HepG2 (cell line): ENCODE results near the gene CHST6. TPM values are rescaled to one million over a fixed set of nuclear protein-coding genes. Genes with fewer than 3 reads are reported as not detected.

Experiments used
- CBX1 ChIP-seq: IDR thresholded peaks from one replicate; pipeline ENCODE4 v1.6.1; 2016; ENCODE audit warnings: antibody characterized with exemption, low read depth
- CC2D1A ChIP-seq: sonication (generic); formaldehyde crosslinking; IDR thresholded peaks from 2 replicates; pipeline ENCODE4 v1.8.1; 2023; ENCODE audit warnings: mild to moderate bottlenecking, missing genetic modification reagents
- CEBPG ChIP-seq: IDR thresholded peaks from 2 replicates; pipeline ENCODE4 v1.6.1; 2016
- DR1 ChIP-seq: sonication (generic); formaldehyde crosslinking; IDR thresholded peaks from 2 replicates; pipeline ENCODE4 v1.8.0; 2021; ENCODE audit warnings: mild to moderate bottlenecking, missing genetic modification reagents, inconsistent platforms
- HNRNPLL ChIP-seq: fragments of 200-400 bp; formaldehyde crosslinking; IDR thresholded peaks from 2 replicates; pipeline ENCODE4 v1.6.1; 2017; ENCODE audit warnings: mild to moderate bottlenecking, low read depth, low read length; ENCODE audit not compliant: poor library complexity, severe bottlenecking
- HOXA3 ChIP-seq: sonication (generic); formaldehyde crosslinking; IDR thresholded peaks from 2 replicates; pipeline ENCODE4 v1.5.0; 2020; ENCODE audit warnings: missing genetic modification reagents
- KDM1A ChIP-seq: IDR thresholded peaks from 2 replicates; pipeline ENCODE4 v1.6.1; 2016; ENCODE audit warnings: missing compliant biosample characterization
- KLF9 ChIP-seq: IDR thresholded peaks from 2 replicates; pipeline ENCODE4 v1.6.1; 2016; ENCODE audit warnings: low read depth
- KMT2B ChIP-seq: IDR thresholded peaks from 2 replicates; pipeline ENCODE4 v1.6.1; 2016; ENCODE audit warnings: missing genetic modification reagents, missing compliant biosample characterization
- MTA3 ChIP-seq: sonication (generic); formaldehyde crosslinking; IDR thresholded peaks from 2 replicates; pipeline ENCODE4 v1.4.0; 2020; ENCODE audit warnings: missing genetic modification reagents
- MZF1 ChIP-seq: sonication (generic); formaldehyde crosslinking; IDR thresholded peaks from 2 replicates; pipeline ENCODE4 v1.8.1; 2023; ENCODE audit warnings: mild to moderate bottlenecking, missing genetic modification reagents, borderline replicate concordance
- NR2F1 ChIP-seq, 2 experiments: fragments of 450-650 bp in 1 of 2; formaldehyde crosslinking in 1 of 2; IDR thresholded peaks; 2 replicates each; pipeline versions ENCODE4 v1.5.0 to v1.6.1; 2016 to 2020; ENCODE audit warnings: mild to moderate bottlenecking in 1 of 2, missing compliant biosample characterization in 1 of 2, missing genetic modification reagents in 1 of 2, moderate library complexity in 1 of 2
- PAXIP1 ChIP-seq: sonication (generic); formaldehyde crosslinking; conservative IDR thresholded peaks from 2 replicates; pipeline ENCODE4 v1.4.0; 2020; ENCODE audit warnings: mild to moderate bottlenecking, missing genetic modification reagents, moderate library complexity
- POGZ ChIP-seq: sonication (generic); formaldehyde crosslinking; IDR thresholded peaks from 2 replicates; pipeline ENCODE4 v1.4.0; 2020; ENCODE audit warnings: mild to moderate bottlenecking, missing genetic modification reagents
- YEATS4 ChIP-seq: sonication (generic); formaldehyde crosslinking; IDR thresholded peaks from 2 replicates; pipeline ENCODE4 v1.4.0; 2020; ENCODE audit warnings: missing genetic modification reagents, borderline replicate concordance
- ZMYM4 ChIP-seq: sonication (generic); formaldehyde crosslinking; IDR thresholded peaks from 2 replicates; pipeline ENCODE4 v1.8.1; 2023; ENCODE audit warnings: mild to moderate bottlenecking, missing genetic modification reagents
- ZNF224 ChIP-seq: sonication (generic); formaldehyde crosslinking; IDR thresholded peaks from 2 replicates; pipeline ENCODE4 v1.5.0; 2020; ENCODE audit warnings: mild to moderate bottlenecking, missing genetic modification reagents
- ZNF264 ChIP-seq: sonication (generic); formaldehyde crosslinking; IDR thresholded peaks from 2 replicates; pipeline ENCODE4 v1.4.0; 2020; ENCODE audit warnings: missing genetic modification reagents
- ZNF350 ChIP-seq: sonication (generic); formaldehyde crosslinking; IDR thresholded peaks from 2 replicates; pipeline ENCODE4 v1.4.0; 2020; ENCODE audit warnings: mild to moderate bottlenecking, low read depth, missing genetic modification reagents, borderline replicate concordance
- ZNF512B ChIP-seq: sonication (generic); formaldehyde crosslinking; IDR thresholded peaks from 2 replicates; pipeline ENCODE4 v1.5.1; 2020; ENCODE audit warnings: missing genetic modification reagents, mild to moderate bottlenecking, borderline replicate concordance
- ZNF577 ChIP-seq: sonication (generic); formaldehyde crosslinking; IDR thresholded peaks from 2 replicates; pipeline ENCODE4 v1.4.0; 2020; ENCODE audit warnings: mild to moderate bottlenecking, low read depth, missing genetic modification reagents, borderline replicate concordance
- ZNF674 ChIP-seq: sonication (generic); formaldehyde crosslinking; IDR thresholded peaks from 2 replicates; pipeline ENCODE4 v1.5.0; 2020; ENCODE audit warnings: low read depth, mild to moderate bottlenecking, missing genetic modification reagents
- ZNF816 ChIP-seq: sonication (generic); formaldehyde crosslinking; IDR thresholded peaks from 2 replicates; pipeline ENCODE4 v1.8.0; 2022; ENCODE audit warnings: missing genetic modification reagents, mild to moderate bottlenecking, borderline replicate concordance
- polyA plus RNA-seq, 8 experiments: library from polyadenylated mRNA; depleted of rRNA in 3 of 8; stranded (reverse) in 7 of 8; unstranded in 1 of 8; fragments of >200 nt; fragmentation: Illumina TruSeq in 4 of 8; extraction: Trizol in 4 of 8; gene quantifications; 2 replicates each; pipeline versions ENCODE4 v1.2.1 to v1.2.3, GENCODE V29; 2011 to 2016; ENCODE audit warnings: low read depth in 4 of 8, missing spikeins in 1 of 8, mixed read lengths in 1 of 8; ENCODE audit not compliant: insufficient read depth in 1 of 8
- total RNA-seq, 5 experiments: library from RNA; depleted of rRNA; stranded (reverse); fragments of >200 nt; fragmentation: Illumina TruSeq; extraction: Trizol; gene quantifications; 2 replicates each; pipeline ENCODE4 v1.2.3, GENCODE V29; 2016; ENCODE audit warnings: low read depth in 1 of 5
- TF ChIP-seq, protein P1 (sequence below): IDR thresholded peaks from 2 replicates; pipeline ENCODE4 v1.6.1; 2018; ENCODE audit warnings: missing genetic modification reagents

Gene CHST6
- total and polyA plus RNA-seq, 2 of the 13 experiments (the other 11 are each of a cell fraction or from before 2014, with no cell fraction given), result 0.18 to 0.91 TPM

- peak; percentile 90 for TF ChIP-seq KLF9
- TF ChIP-seq KMT2B, result peak; percentile 95
- peak; percentile 85 for TF ChIP-seq CEBPG
- no peak for TF ChIP-seq CC2D1A (CRISPR knock-in tag)
- no peak; the same call in 1 of the 2 replicates for TF ChIP-seq ZNF674 (CRISPR knock-in tag)
- TF ChIP-seq ZNF512B (CRISPR knock-in tag), result no peak
- peak; percentile 69 for TF ChIP-seq PAXIP1 (CRISPR knock-in tag)
- no peak for TF ChIP-seq MZF1 (CRISPR knock-in tag)
- TF ChIP-seq DR1 (CRISPR knock-in tag), result peak; percentile 58; the same call in 1 of the 2 replicates
- peak; percentile 97; the same call in 1 of the 2 replicates for TF ChIP-seq ZNF350
- TF ChIP-seq ZMYM4, result peak; percentile 98
- TF ChIP-seq, protein P1, sequence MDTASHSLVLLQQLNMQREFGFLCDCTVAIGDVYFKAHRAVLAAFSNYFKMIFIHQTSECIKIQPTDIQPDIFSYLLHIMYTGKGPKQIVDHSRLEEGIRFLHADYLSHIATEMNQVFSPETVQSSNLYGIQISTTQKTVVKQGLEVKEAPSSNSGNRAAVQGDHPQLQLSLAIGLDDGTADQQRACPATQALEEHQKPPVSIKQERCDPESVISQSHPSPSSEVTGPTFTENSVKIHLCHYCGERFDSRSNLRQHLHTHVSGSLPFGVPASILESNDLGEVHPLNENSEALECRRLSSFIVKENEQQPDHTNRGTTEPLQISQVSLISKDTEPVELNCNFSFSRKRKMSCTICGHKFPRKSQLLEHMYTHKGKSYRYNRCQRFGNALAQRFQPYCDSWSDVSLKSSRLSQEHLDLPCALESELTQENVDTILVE (CRISPR knock-in tag), result peak; percentile 60
- peak; percentile 92 for TF ChIP-seq HOXA3 (CRISPR knock-in tag)
- no peak for TF ChIP-seq ZNF264 (CRISPR knock-in tag)
- TF ChIP-seq YEATS4, result peak; percentile 93; the same call in 1 of the 2 replicates
- TF ChIP-seq KDM1A (CRISPR knock-in tag), result no peak
- TF ChIP-seq ZNF816, result peak; percentile 38; the same call in 1 of the 2 replicates
- TF ChIP-seq NR2F1 (CRISPR knock-in tag; IDR thresholded peaks at IDR 0.05), result peak in 1 of 2 experiments; percentile 22; a peak in 1 of 4 replicates
- peak; percentile 98 for TF ChIP-seq POGZ (CRISPR knock-in tag)
- TF ChIP-seq MTA3 (CRISPR knock-in tag), result no peak
- TF ChIP-seq ZNF577 (CRISPR knock-in tag), result no peak; the same call in 1 of the 2 replicates
- TF ChIP-seq HNRNPLL, result peak; percentile 95
- TF ChIP-seq ZNF224 (CRISPR knock-in tag), result peak; percentile 98
- no peak for TF ChIP-seq CBX1
Measured at GRCh38 chr16:75464122-75464918, 30.9 kb downstream of the CHST6 start, which contains the start of gene TMEM170A (continued).
